ENCODE measurements around the gene NRF1.

The NRF1 gene

GRCh38 chr7:129740574-129741410 lies 129.3 kb downstream of the NRF1 start:
- DNase-seq (ENCODE audit: low spot score) = no peak

- DNase-seq (ENCODE audit: low spot score) = no peak
Observed at GRCh38 chr7:129741743-129742213, 130.3 kb downstream of the NRF1 start.

GRCh38 chr7:129742256-129742655 lies 130.7 kb downstream of the NRF1 start:
- DNase-seq (ENCODE audit: low spot score) = no peak

GRCh38 chr7:129746857-129747529 lies 135.5 kb downstream of the NRF1 start:
- DNase-seq (ENCODE audit: low spot score) = no peak

- no peak for DNase-seq (ENCODE audit: low spot score)
Observed at GRCh38 chr7:129748356-129749109, 137.0 kb downstream of the NRF1 start.

- DNase-seq (ENCODE audit: low spot score) = no peak
Observed at GRCh38 chr7:129750091-129750490, 138.6 kb downstream of the NRF1 start.

GRCh38 chr7:129750501-129750900 lies 139.0 kb downstream of the NRF1 start:
- no peak for DNase-seq (ENCODE audit: low spot score)

GRCh38 chr7:129751916-129752315 lies 140.4 kb downstream of the NRF1 start:
- DNase-seq (ENCODE audit: low spot score) = no peak

GRCh38 chr7:129752760-129753159 lies 141.2 kb downstream of the NRF1 start:
- no peak for DNase-seq (ENCODE audit: low spot score)

- no peak for DNase-seq (ENCODE audit: low spot score)
Observed at GRCh38 chr7:129754406-129754805, 142.9 kb downstream of the NRF1 start.

GRCh38 chr7:129757991-129758390 lies 146.5 kb downstream of the NRF1 start:
- no peak for DNase-seq (ENCODE audit: low spot score)

- no peak for DNase-seq (ENCODE audit: low spot score)
Observed at GRCh38 chr7:129762387-129762969, 151.0 kb downstream of the NRF1 start.

- DNase-seq (ENCODE audit: low spot score) = no peak
Observed at GRCh38 chr7:129764247-129765084, 152.9 kb downstream of the NRF1 start.

- no peak for DNase-seq (ENCODE audit: low spot score)
Observed at GRCh38 chr7:129765352-129765751, 153.8 kb downstream of the NRF1 start.

GRCh38 chr7:129767120-129768015 lies 155.8 kb downstream of the NRF1 start:
- DNase-seq (ENCODE audit: low spot score) = no peak

GRCh38 chr7:129768614-129769399 lies 157.3 kb downstream of the NRF1 start:
- DNase-seq (ENCODE audit: low spot score) = no peak

- DNase-seq (ENCODE audit: low spot score) = no peak
Observed at GRCh38 chr7:129769400-129769774, 157.9 kb downstream of the NRF1 start.

GRCh38 chr7:129769866-129770808 lies 158.6 kb downstream of the NRF1 start:
- DNase-seq (ENCODE audit: low spot score) = no peak

All from GM03348 (cell line).